ENCODE results near the gene TMEM269.

Gene TMEM269

DNA sequence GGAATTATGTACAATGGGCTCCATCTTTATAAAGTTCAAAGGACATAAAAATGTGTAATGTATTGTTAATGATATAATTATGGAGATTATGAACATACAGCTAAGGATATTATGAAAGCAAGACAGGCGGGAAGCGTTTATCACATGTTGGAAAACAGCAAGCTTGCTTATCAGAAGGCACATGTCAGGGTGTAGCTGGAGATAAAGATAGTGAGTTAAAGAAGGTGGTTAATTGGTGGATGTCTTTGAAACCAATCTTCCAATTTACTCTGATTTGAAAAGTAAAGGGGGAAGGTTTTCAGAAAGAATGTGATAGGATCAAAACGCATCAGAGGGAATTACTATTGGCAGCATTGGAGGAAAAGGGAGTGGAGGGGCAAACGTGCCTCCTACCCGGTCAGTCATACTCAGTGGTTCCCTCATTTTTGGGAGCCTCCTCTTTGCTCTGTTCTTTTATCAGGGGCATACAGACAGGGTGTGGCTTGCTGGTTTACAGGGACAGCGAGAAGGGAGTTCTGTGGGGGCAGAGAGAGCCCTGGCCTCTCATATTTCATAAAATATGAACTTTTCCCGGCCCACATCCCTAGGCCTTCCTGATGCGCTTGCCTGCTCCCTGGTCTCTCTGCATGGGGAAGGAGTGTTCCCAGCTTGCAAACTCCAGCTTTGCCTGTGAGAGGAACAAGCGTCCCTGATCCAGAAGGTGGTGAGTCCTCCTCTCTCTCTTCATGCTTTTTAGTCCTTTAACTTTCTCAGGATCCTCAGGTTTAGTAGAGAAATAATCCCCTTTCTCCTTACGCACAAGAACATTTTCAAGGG is 40.5 kb downstream of the TMEM269 start:
- DNase-seq: no peak

GRCh38 chr1:42830631-42831030 is 45.8 kb downstream of the TMEM269 start:
- no peak for DNase-seq

GRCh38 chr1:42831273-42831672 is 46.5 kb downstream of the TMEM269 start:
- DNase-seq: no peak

GRCh38 chr1:42832641-42833240 is 48.0 kb downstream of the TMEM269 start:
- no peak for DNase-seq

GRCh38 chr1:42833981-42834380 is 49.2 kb downstream of the TMEM269 start:
- DNase-seq: no peak

GRCh38 chr1:42834803-42835202 is 50.0 kb downstream of the TMEM269 start:
- no peak for DNase-seq

DNA sequence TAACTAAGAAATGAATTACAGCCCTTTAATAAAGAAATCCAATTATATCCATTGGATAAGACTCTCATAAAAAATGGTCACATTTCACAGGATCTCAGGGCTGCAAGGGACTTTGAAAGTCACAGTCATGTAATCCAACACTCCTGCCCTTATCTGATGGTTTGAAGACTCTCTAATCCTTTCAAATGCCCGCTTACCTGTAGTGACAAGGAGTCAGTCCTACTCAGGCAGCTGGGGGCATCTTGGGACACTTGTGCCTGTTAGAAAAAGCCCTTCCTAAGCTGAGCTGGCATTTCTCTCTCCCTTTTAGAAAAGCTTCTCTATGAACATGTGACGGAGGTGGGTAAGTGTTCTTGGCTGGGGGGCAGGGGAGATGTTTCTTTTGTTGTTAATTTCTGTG is 50.6 kb downstream of the TMEM269 start:
- no peak for DNase-seq

- no peak for DNase-seq
Measured at GRCh38 chr1:42837709-42838108, 52.9 kb downstream of the TMEM269 start.

DNA sequence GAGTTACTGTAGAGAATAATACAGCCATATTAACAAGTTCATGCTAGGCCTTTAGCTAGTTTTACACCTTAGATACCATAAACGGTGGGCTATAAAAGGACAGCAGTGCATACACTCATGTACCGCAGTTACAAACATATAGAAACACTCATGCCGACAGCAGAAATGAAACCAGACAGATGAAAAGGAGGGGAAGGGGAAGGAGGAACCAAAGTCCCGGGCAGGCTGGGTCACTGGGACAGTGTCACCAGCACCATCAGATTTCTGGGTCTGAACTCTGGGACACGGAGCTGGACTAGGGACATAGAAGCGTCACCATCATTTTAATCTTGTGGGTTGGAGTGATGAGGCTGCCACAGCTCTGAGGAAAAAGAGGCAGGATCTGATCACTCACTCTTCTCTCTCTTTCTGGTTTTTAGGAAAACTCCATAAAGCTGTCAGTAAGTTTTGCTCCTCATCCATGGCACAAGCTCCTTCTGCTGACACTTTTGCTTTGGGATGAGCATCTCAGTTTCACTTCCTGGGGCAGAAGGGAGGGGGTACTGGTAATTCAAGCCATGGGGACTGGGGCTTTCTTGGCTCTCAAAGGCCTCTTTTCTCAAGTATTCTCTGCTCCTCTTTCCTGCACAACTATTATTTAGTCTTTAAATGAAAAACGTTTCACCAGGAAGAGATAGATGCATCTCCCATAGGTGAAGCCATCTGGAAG is 53.8 kb downstream of the TMEM269 start:
- no peak for DNase-seq

- no peak for DNase-seq
Measured at GRCh38 chr1:42841010-42841409, 56.2 kb downstream of the TMEM269 start.

GRCh38 chr1:42841440-42842147 is 56.8 kb downstream of the TMEM269 start:
- DNase-seq: no peak

DNA sequence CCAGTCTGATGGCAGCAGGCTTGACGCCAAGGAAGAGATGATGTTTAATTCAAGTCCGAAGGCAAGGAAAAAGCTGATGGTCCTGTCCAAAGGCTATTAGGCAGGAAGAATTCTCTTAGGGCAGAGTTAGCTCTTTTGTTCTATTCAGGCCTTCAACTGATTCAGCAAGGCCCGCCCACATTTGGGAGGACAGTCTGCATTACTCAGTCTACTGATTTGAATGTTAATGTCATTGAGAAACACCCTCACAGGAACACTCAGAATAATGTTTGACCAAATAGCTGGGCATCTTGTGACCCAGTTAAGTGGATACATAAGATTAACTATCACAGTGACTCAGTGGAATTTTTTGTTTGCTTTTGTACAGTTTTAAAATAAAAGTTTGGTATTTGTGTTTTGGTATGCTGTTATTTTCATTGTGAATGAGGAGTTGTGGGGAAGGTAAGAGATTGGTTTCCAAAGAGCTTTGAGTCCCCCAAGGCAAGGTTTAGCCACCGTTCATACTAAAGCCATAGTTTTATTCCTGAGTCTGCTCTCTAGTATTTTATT is 59.9 kb downstream of the TMEM269 start:
- DNase-seq: no peak

GRCh38 chr1:42845193-42845592 is 60.4 kb downstream of the TMEM269 start:
- DNase-seq: no peak

GRCh38 chr1:42845866-42846256 is 61.1 kb downstream of the TMEM269 start:
- DNase-seq: no peak

DNA sequence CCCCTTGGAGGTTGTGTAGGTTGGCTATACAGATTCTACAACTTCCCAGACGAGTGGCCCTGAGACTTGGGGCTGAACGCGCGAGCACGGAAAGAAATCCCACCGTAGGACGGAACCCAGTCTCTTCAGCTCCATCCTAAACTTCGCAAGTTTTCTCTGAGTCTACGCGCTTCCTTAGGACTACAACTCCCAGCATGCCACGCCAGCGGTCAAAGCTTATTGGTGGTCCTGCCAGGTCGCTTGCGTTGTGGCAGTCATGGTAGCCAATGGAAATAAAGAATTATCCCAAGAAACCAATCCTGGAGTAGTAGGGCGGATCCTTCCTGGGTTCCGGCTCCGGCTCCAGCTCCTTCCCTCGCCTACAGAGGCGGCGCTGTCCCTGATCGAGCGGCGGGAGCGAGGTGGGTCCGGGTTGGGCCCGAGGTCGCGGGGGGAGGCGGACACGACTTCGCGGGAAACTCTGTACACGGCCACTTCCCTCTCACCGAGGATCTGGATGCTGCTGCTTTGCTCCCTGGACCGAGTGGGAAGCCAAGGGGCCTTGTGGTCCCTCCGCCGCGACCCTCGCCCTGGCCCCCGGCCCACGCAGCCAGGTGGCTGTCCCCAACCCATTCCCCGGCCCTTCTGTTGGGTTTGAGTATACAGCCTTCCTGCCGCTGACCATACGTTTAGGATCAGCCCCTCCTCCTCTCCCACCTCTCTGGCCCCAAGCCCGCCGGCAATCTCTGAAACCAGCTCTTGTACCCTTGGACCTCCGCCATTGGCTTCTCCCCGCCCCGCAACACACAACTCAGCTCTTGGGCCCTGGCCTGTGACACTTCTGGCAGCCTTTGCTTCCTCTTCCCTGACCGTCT is 61.7 kb downstream of the TMEM269 start, which contains the start of gene ZNF691:
Gene ZNF691, plus strand, starts transcription at position 357 of the 854 bp plus-strand sequence. CDS start 3,046 bp downstream, outside the sequence.
- DNase-seq: peak; percentile 95

DNA sequence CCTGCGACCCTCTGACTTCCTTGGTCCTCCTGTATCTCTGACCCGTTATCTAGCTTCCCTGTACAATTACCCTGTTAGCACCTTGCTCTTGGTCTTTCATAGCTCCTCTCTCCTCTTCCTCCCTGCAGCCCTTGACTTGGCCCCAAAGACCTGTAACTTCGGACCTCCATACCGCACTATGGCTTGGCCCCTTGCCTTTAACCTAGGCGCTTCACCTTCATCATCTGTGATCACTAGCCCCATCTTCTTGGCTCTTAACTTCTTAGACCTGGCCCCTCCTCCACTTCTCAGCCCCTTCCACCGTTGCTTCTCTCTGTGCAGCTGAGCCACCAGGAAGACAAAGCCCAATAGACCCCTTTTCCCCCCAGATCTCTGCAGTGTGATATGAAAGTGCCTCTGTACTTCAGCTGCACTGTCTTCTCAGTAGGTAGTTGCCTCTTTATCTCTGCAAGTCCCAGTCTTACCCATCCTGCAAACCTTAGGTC is 62.4 kb downstream of the TMEM269 start:
- DNase-seq: no peak

DNA sequence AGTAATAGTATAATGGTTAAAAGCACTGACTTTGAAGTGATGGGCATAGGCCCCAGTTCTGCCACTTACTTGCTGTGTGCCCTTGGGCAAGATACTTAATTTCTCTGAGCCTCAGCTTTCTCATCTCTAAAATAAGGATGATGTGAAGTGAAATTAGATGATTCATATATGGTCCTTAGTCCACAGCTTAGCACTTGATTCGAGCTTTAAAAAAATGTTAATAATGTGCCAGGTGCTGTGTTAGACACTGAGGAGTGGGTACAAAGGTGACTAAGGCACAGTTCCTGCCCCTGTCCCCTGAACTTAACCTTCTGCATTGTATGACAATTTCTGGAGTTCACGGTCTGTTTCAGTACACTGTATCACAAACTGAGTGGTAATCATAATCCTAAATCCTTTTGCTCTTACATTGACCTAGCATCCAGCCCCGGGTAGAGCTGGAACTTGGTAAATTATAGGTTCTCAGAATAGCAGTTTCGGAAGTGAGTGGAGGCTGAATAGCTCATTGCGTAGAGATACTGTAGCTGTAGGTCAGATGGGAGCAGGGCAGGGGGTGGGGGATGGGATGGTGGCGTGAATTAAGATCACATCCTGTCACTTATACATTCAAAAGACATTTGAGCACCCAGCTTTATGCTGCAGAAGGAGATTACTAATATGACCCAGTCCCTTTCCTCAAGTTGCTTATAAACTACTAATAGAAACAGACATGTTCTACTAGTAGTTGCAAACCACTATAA is 63.1 kb downstream of the TMEM269 start:
- DNase-seq: no peak

DNA sequence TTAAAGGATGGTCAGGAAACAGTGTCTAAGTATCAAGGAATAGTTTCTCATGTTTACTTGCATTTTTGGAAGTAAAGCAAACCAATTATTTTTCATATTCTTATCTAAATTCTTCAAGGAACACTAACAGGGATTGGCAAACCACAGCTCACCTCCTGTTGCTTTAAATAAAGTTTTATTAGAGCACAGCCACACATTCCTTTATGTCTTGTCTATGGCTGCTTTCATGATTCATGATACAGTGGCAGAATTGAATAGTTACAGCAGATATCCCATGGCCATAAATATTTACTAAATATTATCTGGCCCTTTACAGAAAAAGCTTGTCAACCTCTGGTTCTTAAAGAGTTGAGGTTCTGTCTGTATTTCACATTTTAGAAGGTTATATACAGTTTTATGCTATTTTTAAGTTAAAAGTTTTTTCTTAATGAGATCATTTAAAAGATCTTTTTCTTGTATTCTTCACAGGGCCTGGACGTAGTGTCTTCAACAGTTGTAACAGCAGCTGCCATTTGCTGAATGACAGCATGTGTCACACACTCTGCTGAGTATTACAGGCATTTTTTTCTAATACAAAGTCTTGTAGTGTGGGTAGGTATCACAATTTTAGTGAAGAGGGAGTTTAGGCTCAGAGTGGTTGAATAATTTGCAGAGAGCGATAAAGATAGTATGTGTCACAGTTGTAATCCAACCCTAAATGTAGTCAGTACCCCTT is 64.2 kb downstream of the TMEM269 start:
- no peak for DNase-seq

DNA sequence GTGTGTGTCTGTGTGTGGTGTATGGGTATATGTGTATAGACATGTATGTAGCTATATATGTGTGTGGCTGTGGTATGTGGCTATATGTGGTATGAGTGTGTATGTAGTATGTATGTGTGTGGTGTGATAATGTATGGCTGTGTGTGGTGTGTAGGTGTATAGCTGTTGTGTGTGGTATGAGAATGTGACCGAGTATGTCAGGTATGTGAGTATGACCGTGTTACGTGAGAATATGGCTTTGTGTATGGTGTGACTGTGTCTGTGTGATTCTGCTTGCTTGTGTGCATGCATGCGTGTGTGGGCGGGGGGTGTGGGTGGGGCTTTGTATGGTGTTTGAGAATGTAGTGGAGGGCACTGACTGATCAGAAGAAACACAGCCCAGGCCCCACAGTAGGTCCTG is 65.2 kb downstream of the TMEM269 start:
- DNase-seq: no peak

All from CD4-positive, alpha-beta T cell treated with Interleukin-17A for 1 hour (primary cell).